Upper lobe of right lung (tissue), 1 donor: Measurements from ENCODE around the gene GPC1. TPM values are rescaled to one million over a fixed set of nuclear protein-coding genes. Genes with fewer than 3 reads are reported as not detected.

Source experiments
- ATAC-seq: fragments of 200-7000 bp; cut with Tn5 transposase; one replicate; pipeline ENCODE4 v1.9.1; 2020; ENCODE audit warnings: mild to moderate bottlenecking, moderate library complexity
- DNase-seq: peaks from one replicate; pipeline ENCODE4 v3.0.0-alpha.2; 2020
- H3K27ac ChIP-seq: fragments of 200-600 bp; one replicate; pipeline ENCODE4 v1.8.0; 2022
- H3K27me3 ChIP-seq: fragments of 200-600 bp; one replicate; pipeline ENCODE4 v1.8.0; 2022; ENCODE audit warnings: mild to moderate bottlenecking
- H3K36me3 ChIP-seq: fragments of 200-600 bp; one replicate; pipeline ENCODE4 v1.8.0; 2022
- H3K4me1 ChIP-seq: fragments of 200-600 bp; one replicate; pipeline ENCODE4 v1.8.0; 2022
- H3K4me3 ChIP-seq: fragments of 200-600 bp; one replicate; pipeline ENCODE4 v1.8.0; 2022; ENCODE audit warnings: mild to moderate bottlenecking
- H3K9me3 ChIP-seq: fragments of 200-600 bp; one replicate; pipeline ENCODE4 v1.8.0; 2022
- intact Hi-C: fragments of 100-400 bp; cut with DNase I; formaldehyde crosslinking; loops from one replicate; pipeline ENCODE4 v1.11.0; 2022
- total RNA-seq: library from RNA; stranded (reverse); fragmentation: NEBNext Ultra II Directional; extraction: Animal tissue kit (Norgen Biotek cat#: 25700); gene quantifications from one replicate; pipeline ENCODE4 v1.2.1, GENCODE V29; 2021
- TF ChIP-seq, protein P1 (sequence below): fragments of 200-600 bp; IDR thresholded peaks from one replicate; pipeline ENCODE4 v1.8.0; 2022; ENCODE audit warnings: antibody characterized with exemption
- donor health status: DM: no; HTN: yes; CAD: no; lungs with severe emphysema.

GPC1 gene
- total RNA-seq, 1 donor from 2014 or later = 24.8 TPM

DNA sequence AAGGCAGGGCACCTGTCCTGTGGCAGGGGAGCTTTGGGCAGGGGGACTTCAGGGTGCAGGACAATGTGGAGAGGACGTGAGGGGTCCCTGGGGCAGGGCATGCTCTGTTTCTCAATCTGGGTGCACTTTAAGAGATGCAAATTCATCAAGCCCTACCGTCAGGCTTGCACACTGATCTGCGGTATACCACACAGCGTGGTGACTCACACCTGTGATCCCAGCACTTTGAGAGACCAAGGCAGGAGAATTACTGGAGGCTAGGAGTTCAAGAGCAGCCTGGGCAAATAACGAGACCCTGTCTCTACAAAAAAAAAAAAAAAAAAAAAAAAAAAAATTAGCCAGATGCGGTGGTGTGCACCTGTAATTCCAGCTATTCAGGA is 10.2 kb upstream of the GPC1 start:
- no peak overlapping the region for H3K27ac ChIP-seq
- intact Hi-C loops = no loop called here
- H3K4me3 ChIP-seq = no peak overlapping the region
- no peak for ATAC-seq
- no peaks in the 10 kb centered on the region for H3K27me3 ChIP-seq
- no peak for DNase-seq
- no peaks in the 10 kb centered on the region for H3K9me3 ChIP-seq
- TF ChIP-seq, protein P1, sequence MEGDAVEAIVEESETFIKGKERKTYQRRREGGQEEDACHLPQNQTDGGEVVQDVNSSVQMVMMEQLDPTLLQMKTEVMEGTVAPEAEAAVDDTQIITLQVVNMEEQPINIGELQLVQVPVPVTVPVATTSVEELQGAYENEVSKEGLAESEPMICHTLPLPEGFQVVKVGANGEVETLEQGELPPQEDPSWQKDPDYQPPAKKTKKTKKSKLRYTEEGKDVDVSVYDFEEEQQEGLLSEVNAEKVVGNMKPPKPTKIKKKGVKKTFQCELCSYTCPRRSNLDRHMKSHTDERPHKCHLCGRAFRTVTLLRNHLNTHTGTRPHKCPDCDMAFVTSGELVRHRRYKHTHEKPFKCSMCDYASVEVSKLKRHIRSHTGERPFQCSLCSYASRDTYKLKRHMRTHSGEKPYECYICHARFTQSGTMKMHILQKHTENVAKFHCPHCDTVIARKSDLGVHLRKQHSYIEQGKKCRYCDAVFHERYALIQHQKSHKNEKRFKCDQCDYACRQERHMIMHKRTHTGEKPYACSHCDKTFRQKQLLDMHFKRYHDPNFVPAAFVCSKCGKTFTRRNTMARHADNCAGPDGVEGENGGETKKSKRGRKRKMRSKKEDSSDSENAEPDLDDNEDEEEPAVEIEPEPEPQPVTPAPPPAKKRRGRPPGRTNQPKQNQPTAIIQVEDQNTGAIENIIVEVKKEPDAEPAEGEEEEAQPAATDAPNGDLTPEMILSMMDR = no peak
- no peaks in the 10 kb centered on the region for H3K36me3 ChIP-seq
- H3K4me1 ChIP-seq = no peaks in the 10 kb centered on the region

DNA sequence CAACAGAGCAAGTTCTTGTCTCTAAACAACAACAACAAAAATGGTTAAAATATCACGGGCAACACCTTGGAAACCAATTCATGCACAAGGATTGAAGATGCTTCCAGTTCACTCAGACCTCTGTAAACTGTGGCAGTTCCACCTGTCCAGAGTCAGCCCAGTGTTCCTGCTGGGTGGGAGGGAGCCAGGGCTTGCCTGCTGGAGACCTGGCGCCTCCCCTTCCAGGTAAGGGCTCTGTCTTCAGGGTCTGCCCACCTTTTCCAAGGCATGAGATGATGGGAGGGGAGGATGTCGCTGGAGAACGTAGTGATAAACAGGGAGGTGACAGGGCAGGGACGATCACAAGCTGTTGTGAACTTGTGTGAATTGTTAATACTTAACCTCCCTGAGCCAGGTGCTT is 9.8 kb upstream of the GPC1 start:
- H3K4me1 ChIP-seq = no peaks in the 10 kb centered on the region
- DNase-seq (peak; percentile 33), ATAC-seq (no peak)
- no peak overlapping the region for H3K4me3 ChIP-seq
- TF ChIP-seq, protein P1 = no peak
- no peak overlapping the region for H3K27ac ChIP-seq
- no peaks in the 10 kb centered on the region for H3K9me3 ChIP-seq
- no peaks in the 10 kb centered on the region for H3K27me3 ChIP-seq
- intact Hi-C loops = no loop called here
- no peaks in the 10 kb centered on the region for H3K36me3 ChIP-seq

DNA sequence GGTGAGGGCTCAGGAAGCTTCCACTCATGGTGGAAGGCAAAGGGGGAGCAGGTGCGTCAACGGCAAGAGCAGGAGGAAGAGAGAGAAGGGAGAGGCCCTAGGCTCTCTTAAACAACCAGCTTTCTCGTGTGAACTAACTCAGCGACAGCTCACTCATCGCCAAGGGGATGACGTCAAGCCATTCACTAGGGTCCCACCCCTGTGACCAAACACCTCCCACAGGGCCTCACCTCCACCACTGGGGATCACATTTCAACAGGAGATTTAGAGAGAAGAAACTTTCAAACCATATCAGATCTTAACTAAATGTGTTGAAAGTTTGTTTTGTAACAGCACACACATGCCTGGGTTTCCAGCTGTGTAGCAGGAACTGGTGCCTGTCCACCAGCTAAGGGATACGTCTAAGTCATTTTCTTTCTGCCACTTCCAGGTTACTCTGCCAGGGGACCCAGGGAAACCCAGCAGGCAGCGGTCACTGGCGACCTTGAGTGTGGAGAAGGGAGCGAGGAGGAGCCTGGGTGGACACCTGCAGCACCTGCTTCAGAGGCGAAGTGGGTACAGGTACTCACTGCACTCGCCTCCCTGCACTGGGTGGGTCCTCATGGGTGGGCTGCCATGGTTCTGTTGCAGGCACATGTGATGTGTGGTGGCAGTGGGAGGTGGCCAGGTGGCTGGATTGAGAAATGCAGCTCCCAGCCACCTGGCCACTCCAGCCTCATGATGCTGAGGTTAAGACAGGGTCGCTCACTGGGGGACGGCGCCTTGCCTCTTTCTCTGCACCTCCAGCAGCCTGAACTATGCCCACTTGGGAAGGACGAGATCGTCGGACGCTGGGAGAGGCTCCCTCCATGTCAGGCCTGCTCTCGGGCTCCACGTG is 8.4 kb upstream of the GPC1 start:
- H3K36me3 ChIP-seq = no peaks in the 10 kb centered on the region
- H3K9me3 ChIP-seq = no peaks in the 10 kb centered on the region
- DNase-seq (peak; percentile 54), ATAC-seq (peak; percentile 28)
- TF ChIP-seq, protein P1 = no peak
- no peaks in the 10 kb centered on the region for H3K4me1 ChIP-seq
- H3K27me3 ChIP-seq = no peaks in the 10 kb centered on the region
- H3K27ac ChIP-seq = no peak overlapping the region
- intact Hi-C loops = no loop called here
- no peak overlapping the region for H3K4me3 ChIP-seq

DNA sequence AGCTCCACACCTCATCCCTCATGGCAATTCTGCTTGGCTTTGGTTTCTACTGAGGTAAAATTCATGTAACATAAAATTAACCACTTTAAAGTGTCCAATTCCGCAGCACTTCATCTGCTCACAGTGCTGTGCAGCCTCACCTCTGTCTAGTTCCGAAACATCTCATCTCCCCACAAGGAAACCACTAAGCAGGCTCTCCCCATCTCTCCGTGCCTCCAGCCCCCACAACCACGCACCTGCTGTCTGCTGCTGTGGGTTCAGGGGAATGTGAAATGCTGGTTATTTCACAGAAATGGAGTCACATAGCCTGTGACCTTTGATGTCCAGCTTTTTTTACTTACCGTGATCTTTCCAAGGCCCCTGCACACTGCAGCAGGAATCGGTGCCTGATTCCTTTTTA is 7.7 kb upstream of the GPC1 start:
- no peaks in the 10 kb centered on the region for H3K4me1 ChIP-seq
- H3K9me3 ChIP-seq = no peaks in the 10 kb centered on the region
- no peak overlapping the region for H3K4me3 ChIP-seq
- no peaks in the 10 kb centered on the region for H3K27me3 ChIP-seq
- no peak overlapping the region for H3K27ac ChIP-seq
- ATAC-seq (no peak), DNase-seq (no peak)
- intact Hi-C loops = no loop called here
- H3K36me3 ChIP-seq = no peaks in the 10 kb centered on the region
- TF ChIP-seq, protein P1 = no peak

DNA sequence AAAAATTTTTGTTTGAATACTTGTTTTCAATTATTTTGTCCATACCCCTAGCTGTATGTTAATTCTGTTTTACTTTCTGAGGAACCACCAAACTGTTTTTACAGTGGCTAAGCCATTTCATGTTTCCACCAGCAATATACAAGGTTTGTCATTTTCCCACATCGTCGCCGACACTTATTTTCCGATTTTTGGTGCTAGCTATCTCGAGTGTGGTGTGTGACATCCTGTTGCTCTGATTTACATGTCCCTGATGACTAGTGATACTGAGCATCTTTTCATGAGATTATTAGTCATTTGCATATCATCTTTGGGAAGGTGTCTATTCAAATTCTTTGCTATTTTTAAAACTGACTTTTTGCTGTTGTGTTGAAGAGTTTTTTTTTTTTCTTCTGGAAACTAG is 7.2 kb upstream of the GPC1 start:
- intact Hi-C loops = no loop called here
- Histone ChIP-seq H3K9me3 (no peaks in the 10 kb centered on the region), H3K36me3 (no peaks in the 10 kb centered on the region), H3K4me3 (no peak overlapping the region), H3K4me1 (no peaks in the 10 kb centered on the region), H3K27ac (no peak overlapping the region), H3K27me3 (no peaks in the 10 kb centered on the region)
- TF ChIP-seq, protein P1 = no peak
- DNase-seq (no peak), ATAC-seq (no peak)
